Upper lobe of left lung (tissue), 4 donors: ENCODE data around the gene TBL2.

Source experiments
- POLR2A ChIP-seq, 4 donors: fragments of 450-650 bp; IDR thresholded peaks; one replicate each; pipeline ENCODE4 v1.5.1; 2016 to 2017; ENCODE audit warnings: antibody characterized with exemption in 4 of 4, mild to moderate bottlenecking in 2 of 4
- POLR2AphosphoS5 ChIP-seq, 2 donors: sonication (generic); formaldehyde crosslinking; IDR thresholded peaks; one replicate each; pipeline ENCODE4 v1.5.1; 2017; ENCODE audit warnings: antibody characterized with exemption in 2 of 2

- peak; percentile 25 to 67 for TF ChIP-seq POLR2AphosphoS5 (IDR thresholded peaks at IDR 0.05)
- TF ChIP-seq POLR2A (IDR thresholded peaks at IDR 0.05), result peak in 3 of 4 donors; percentile 43 to 82 (median 80)
Measured at GRCh38 chr7:73557397-73558257, 20.8 kb downstream of the TBL2 start, which contains the start of gene BCL7B.
